ENCODE data around the gene TRDN.

DNA sequence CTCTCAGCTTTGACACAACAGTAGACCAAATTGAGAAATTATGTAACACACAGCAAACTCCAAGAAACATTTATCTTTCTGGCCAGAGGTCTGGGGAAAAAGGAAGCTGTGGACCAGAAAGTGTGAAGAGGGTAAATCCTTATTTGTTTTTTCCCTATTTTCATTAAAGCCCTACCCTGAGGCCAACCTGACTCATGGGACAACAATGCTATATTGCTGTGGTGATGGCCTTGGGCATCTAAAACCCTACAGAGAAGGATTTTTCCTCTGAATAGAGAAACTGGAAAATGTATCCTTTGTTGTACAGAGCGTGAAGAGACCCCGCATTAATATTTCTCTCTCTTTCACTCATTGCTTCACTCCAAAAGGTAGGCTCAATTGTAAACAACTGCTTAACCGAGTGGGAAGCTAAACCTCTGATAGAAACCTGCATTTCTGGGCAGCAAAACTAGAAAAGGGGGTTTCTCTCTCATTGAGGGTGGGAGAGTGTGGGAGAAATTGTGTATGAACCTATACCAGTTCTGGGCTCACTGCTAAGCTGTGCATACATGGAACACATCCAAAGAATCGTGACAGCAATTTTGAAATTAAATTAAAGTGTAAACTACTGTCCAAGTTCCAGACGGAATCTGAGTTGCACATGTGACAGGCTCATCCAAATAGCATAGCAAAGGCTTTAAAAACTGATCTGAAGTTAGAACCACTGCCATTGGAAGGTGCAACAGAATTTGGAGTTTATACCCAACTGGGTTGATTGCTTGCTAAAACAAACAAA lies 465.2 kb downstream of the TRDN start:
- TF ChIP-seq CTCF (IDR thresholded peaks at IDR 0.05; ENCODE audit: low read depth, low read length, poor library complexity, severe bottlenecking) (no peak), EZH2phosphoT487 (IDR thresholded peaks at IDR 0.05; ENCODE audit: borderline replicate concordance, low read length) (no peak)

All from DOHH2 (cell line).